NAMALWA (cell line): Measurements from ENCODE around the gene NT5DC4.

Source experiments
- DNase-seq: peaks from one replicate; pipeline ENCODE4 v3.0.0-alpha.2; 2015; ENCODE audit warnings: low spot score

Gene NT5DC4

GRCh38 chr2:112784199-112785189, 63.7 kb downstream of the NT5DC4 start, which contains the start of gene IL1A:
TSS of gene IL1A (minus strand) at chr2:112784493. CDS start at chr2:112783770, 723 bp downstream.
- DNase-seq, result no peak

DNA sequence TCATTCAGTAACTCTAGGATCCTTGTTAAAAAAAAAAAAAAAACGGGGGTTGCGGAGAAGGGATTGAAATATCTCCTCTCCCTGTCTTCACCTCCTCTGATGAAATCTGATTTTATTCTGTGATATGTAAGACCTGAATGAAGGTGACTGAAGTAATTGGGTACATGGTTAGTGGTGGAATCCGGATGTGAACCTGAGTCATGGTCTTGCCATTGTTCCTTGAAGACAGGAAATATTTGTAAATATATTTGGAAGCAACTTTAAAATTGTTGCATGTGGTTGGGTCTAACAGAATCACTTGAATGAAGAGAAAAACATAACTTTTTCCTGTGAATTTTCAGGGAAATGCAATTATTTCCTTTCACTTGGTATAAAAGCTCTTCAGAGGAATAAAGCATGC, 66.5 kb downstream of the NT5DC4 start:
- DNase-seq, result no peak

DNA sequence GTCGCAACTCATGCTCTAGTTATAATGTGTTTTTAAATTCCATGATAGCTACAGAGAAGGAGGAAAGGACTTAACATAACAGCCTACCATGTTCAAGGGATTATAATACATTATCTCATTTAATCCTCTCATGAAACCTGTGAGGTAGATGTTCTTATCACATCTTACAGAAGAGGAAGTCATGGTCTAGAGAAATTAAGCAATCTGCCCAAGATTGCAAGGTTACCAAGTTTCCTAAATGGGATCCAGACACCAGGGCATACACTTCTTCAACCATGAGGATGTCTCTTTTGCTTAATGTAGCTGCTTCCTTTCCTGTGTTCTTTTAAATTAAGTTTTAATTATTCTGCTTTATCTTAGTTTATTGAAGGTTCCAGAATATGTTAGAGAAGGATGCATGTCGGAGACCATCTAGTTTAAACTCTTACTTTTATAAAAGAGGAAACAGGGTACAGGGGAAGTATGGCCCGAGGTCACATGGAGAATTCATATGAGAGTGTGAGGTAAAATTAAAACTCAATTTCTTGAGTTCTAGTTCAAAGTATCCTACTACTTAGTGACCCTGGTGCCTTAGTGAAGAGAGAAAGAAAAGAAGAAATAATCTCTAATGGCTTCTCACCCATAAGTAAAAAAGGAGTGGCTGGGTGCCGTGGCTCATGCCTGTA, 67.0 kb downstream of the NT5DC4 start:
- DNase-seq, result no peak

DNA sequence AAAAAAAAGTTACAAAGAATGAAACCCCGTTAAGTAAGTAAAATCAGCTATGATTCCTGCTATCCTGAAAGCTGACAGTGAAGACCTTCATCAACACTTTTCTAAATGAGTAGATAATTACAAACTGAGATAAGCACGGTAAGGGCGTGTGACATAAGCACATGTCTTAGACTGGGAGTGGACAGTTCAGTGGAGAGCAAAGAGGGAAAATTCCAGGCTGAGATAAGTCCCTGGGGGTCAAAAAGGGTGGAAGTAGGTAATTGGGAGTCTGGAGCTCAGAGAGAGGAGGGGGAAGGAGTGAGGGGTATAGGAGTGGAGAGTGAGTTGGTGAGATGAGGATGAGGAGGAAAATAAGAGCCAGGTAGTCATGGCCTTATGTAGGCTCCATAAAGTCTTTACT, 67.8 kb downstream of the NT5DC4 start:
- no peak for DNase-seq
